Activated gamma-delta T cell treated with Interleukin-2 at 50 U/mL for 16 hours (primary cell): ENCODE results near the gene URB1.
"Not testable (repeated sequence)": the region's sequence is repeated elsewhere in the genome, so short reads cannot be mapped to it uniquely, and the experiment has no call there.

Experiments
- DNase-seq: peaks from one replicate; pipeline ENCODE4 v3.0.0-alpha.2; 2020

The URB1 gene

DNA sequence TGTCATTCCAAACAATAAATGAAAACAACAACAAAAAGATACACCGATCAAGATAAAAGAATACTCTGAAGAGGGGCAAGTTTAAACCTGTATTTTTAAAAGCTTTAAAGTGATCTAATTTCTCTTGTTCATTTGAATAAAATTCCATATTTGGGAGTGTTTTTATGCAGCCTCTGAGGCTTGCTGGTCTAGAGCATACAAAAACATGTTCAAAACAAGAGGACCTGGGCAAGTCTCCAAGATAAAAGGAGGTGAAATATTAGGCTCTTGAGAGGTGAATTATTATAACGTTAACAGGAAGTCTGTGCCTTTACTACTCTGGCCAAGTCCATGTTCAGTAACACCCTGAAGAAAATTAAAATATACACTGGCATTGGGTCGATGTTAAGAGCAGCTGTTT lies 20.1 kb downstream of the URB1 start:
- DNase-seq, result no peak

DNA sequence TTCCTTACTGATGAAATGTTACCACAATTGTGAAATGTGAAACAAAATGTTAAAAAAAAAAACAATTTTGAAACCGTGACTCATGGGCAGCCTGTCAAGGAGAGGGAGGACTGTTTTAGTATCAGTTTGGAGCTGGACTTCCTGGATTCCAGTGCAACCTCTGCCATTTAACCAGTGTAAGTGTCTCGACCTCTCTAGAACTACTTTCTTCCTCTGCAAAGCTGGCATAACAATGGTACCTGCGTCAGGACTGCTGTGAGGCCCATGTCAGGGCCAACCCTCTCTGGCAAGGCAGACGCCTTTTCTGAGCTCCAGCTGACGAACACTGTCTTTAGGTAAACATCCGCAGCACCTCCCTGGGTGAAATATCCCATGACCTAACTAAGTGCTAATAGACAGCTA lies 20.9 kb downstream of the URB1 start:
- DNase-seq, result no peak

DNA sequence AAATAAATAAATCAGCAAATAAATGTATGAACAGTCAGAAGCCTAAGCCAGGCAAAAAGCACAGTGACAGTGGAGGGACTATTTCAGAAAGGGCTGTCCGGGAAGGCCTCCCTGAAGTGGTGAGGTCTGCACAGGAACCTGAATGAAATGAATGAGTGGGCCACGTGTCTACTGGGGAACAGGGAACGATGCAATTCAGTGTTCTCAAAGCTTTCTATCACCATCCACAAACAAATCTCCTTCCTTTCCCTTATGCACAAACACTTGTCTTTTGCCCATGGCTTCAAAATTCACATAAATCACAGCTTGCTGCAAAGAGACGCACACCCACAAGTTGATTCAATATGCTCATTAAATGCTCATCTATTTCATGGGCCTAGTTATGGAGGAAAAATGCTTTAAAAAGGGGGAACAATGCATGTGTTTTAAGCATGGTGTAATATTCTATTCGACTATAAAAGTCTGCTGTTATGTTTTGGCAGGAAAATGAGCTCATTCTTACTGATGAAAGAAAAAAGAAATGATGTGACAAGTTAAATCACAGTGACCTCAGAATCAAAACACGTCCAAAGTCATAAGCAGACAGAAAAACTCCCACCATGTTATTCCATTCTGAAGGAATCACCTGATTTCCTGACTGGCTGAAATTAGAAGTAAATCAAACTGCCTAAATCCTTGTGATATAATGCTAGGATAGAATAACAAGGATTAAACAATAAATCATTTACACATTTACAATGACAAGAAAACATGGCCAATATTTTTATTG lies 21.6 kb downstream of the URB1 start:
- no peak for DNase-seq

DNA sequence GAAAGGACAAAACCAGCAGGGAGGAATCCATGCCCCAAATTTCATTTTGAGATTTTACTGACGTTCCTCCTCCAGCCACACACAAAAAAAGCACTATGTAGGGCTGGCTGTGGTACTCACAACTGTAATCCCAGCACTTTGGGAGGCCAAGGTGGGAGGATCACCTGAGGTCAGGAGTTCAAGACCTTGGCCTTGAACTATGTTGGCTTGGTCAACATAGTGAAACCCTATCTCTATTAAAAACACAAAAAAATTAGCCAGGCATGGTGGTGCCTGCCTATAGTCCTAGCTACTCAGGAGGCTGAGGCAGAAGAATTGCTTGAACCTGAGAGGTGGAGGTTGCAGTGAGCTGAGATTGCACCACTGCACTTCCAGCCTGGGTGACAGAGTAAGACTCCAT lies 23.9 kb downstream of the URB1 start:
- DNase-seq, result not testable (repeated sequence)

DNA sequence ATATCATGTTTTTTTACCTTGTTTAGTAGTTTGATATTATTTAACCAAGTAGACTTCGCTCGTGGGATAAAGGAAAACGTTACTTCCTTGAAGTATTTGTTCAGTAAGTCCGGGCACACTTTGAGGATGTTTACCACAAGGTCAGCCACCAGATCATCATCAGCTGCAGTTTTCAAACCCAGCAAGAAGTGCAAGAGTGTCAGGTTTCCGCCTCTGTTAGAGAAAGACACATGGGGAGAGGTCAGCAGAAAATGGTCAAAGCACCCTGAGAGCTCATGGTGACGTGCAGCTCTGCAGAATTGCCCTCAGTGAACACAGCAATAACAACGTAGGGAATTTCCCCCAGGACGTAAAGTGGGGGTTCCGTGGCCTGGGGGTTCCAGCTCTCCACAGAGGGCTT lies 24.4 kb downstream of the URB1 start:
- no peak for DNase-seq

DNA sequence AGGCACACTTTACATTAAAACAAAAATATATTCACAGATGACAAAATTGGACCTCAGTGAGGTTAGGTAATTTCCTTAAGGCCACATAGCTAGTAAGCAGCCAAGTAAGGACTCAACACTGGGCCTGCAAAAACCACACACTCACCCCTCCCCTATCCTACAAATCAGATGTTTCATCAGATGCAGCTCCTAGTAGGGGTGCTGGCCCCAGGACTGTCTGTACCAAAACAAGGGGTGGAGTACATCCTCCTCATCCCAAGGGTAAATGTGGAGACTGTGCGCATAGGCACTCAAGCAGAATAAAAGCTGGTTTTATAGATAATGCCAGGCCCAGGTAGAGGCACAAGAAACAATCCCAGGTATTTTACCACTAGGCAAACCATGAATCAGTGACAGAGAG lies 25.7 kb downstream of the URB1 start:
- no peak for DNase-seq

DNA sequence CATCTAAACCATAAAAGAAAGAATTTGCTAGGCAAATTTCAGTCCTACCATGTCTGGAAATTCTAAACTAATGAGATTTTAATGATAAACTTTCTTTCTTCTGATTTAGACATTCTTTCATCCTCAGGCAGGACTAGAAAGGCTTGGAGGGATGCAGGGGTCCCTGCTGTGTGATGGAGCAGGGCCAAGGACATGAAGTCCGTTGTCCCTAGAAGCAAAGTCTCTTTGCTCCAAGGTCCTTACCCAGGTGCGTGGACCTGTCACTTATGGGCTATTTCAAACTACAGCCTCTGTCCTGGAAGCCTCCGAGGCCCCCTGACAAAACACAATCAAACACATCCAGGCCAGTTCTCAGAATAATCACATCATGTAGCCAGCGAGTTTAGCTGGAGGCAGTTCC lies 26.6 kb downstream of the URB1 start:
- DNase-seq, result no peak

DNA sequence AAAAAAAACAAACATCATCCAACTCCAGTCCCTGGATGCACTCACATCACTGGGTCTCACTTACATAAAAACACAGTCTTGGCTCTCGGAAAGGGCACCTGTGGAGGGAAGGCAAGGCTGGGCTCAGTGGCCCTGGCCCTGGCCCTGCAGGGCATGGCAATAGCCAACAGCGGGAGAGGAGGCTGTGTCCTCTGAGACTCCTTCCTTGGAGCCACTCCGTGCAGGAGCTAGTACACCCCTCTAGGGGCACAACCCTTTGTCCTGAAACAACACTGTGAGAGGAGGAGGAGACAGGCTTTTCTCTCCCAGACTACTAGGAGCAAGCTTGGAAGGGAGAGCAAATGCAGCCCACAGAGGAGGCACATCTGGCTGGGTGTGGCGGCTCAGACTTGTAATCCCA lies 28.0 kb downstream of the URB1 start:
- DNase-seq, result no peak

DNA sequence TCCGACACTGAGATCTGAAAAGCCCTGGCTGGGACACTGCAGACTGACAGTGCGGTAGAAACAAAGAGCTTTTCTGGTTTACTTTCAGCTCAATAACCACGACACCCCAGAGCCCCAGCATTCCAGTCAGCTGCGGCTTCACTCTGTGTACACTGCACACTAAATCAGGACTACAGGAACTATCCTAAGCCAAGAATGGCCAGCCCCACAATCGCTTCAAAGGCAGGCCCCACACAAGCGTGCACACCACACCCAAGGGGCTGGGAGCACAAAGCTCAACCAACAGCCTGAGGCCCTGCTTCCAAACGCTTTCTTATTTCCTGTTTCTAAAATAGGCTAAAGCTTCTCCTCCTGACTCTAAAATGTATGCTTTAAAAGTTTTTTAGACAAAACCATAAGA lies 28.4 kb downstream of the URB1 start:
- no peak for DNase-seq

DNA sequence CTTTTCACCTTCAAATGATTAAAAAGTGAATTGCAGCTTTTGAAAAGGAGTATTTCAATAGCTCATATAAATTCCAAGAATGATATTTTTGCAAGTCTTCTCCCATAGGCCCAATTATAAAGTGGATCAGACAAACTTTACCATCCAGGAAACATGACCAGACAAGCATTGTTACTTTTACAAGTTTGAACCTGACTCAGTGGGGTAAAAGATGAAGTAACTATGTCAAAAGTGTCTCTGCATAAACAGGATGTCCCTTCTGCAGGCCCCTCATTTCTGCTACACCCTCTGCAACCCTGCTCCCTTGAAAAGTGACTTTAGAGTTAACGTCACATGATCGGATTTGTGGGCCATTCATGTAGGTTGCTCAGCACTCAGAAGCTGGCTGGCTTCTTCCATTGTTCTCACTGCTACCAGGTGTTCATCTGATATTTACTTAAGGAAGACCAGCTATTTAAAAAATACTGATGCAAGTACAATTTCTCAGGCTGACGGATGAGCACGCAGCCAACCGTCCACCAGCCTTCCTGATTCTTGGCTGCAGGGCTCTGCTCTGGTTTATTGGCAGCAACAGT lies 32.3 kb downstream of the URB1 start:
- DNase-seq, result no peak

DNA sequence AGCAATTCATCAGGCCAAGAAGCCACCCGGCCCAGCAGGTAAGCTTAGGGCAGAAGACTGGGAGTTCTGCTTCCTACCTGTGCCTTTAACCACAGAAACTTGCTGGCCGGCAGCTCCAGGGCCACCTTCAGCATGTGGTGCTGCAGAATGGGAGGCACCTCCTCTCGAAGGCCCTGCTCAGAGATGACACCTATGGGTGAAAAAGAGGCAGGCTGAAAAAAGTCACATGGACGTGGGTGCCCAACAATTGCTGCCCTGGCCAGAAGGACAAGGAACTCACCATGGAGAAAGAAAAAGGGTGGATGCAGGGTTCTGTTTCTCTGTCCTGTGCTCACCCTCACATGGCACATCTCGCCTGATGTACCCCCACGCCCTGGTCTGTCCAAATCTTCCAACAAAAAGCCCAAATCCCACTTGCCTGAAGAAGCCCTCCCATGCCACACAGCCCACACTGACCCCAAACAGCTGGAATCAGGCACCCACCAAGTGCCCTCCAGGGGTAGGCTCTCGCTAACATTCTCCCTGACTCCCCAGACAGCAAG lies 33.0 kb downstream of the URB1 start:
- DNase-seq, result no peak

DNA sequence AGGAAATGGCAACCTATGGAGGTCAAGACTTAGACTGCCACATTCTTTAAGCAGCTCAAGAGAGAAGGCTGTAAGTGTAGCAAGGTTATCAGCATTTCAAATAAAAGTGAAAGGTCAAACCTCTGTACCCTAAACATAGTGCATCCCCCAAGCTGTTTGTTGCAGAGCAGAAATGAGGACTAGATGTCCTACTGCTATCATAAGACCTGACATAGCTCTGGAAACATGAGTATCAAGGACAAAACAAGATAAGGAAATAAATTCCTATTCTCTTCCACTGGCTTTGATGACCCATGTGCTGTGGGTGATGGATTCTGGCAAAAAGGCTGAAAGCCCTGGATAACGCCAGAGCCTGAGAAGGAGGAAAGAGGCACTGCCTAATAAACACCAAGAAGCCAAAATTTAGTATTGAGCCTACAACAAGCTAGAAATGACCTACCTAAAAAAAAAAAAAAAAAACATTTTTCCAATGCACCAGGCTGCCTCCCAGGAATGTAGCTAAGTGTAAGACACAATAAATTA lies 35.9 kb downstream of the URB1 start:
- no peak for DNase-seq

DNA sequence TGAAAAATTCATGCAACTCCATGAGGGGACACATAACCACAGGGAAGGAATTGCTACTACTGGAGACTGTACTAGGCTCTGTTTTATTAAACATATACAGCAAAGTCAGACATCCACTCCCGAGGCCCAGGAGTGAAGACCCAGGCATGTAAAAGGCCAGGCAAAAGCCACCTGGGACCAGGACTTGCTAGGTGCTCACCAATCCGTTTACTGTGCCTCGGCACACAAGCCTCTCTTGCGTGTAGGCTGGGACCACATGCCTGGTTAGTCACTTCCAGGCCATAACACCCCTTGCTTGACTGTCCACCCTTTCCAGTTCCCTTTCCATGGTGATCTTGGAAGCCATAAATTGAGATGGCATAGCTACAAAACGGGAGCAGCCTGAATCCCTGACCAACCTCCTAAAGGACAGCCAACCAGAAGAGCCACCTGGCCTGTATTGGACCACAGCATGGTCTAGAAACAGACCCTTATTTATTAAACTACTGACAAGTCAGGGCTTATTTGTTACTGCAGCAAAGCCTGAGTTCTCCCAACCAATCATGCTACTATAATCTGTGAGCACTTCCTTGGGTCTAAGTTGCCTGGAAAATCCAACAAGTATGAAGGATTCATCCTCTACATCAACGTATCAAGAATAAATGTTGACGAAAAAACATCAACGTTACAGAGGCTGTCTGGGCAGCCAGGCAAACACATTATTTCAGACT lies 39.7 kb downstream of the URB1 start:
- no peak for DNase-seq

DNA sequence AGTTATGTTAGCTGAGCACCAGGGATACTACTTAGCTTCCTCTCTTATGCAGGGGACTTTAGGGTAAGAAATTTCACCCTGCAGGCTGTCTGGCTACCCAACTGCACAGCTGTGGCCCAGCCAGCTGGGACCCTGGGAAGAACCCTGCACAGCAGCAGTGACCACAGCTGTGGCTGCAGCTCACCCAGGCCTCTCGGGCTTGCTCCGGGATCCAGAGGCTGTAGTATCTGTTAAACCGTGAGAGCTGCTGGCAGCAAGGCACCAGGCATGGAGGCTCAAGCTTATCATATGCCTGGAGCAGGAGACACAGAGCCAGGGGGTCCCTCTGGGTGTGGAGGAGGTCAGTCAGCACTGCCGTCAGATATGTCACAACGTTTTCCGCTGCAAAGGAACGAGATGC lies 40.3 kb downstream of the URB1 start:
- DNase-seq, result no peak

DNA sequence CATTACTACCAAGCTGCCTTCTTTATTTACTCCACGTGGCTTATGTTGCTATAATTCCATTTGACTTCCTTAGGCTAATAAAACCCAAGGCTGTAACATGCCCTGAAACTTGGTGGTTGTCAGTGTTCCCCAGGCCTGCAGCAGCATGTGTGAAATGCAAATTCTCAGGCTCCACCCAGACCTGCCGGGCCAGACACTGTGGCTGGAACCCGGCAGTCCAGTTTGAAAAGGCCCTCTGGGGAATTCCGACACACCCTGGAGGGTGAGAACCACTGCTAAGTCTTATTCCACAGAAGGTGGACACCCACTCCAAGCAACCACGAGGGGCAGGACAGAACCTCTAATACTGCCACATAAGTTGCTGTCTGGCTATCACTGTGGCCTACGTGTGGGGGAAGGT lies 41.4 kb downstream of the URB1 start:
- DNase-seq, result no peak

DNA sequence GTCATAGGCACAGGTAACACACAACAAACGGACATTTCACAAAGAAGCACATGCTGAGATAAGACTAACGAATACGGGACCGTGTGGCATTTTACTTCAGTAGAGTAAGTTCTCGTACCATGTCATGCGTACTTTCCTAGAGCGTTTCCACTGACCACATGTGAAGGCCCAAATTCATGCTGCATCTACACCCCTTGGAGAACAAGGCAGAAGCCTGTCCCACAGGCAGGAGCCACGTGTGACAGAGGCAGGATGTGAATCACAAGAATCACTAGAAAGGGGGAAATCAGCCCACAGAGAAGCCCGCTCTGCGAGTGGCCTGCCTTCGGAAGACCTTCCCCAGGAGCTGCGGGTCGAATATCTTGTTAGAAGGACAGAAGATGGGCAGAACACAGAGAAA lies 41.8 kb downstream of the URB1 start:
- no peak for DNase-seq

DNA sequence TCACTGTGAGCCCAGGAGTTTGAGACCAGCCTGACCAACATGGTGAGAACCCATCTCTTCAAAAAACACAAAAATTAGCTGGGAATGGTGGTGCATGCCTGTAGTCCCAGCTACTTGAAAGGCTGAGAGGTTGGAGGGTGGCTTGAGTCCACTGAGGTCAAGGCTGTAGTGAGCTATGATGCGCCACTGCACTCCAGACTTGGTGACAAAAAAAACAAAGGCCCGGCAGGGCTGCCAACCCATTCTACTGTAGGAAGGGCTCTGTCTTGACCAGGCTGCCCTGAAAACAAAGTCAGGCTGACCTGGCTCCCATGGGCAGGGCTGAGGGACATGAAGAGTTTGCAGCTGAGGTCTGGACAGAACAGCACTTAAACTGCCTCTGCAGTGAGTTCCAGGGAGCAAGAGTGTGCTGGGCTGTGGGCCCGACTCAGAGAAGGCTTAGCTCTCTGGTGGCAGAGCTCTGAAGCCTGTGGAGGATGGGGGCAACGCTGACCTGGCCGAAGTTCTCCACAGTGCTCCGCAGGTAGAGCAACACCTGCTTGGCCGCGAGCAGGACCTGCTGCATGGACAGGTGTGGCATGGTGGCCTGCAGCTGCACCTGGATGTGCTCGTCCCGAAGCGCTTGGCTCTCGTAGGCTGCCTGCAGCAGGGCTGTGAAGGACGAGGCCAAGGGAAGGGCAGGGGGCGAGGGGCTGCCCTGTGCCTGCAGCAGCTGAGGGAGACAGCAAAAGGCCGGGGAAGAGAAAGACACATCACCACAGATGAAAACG lies 42.4 kb downstream of the URB1 start:
- DNase-seq, result no peak

DNA sequence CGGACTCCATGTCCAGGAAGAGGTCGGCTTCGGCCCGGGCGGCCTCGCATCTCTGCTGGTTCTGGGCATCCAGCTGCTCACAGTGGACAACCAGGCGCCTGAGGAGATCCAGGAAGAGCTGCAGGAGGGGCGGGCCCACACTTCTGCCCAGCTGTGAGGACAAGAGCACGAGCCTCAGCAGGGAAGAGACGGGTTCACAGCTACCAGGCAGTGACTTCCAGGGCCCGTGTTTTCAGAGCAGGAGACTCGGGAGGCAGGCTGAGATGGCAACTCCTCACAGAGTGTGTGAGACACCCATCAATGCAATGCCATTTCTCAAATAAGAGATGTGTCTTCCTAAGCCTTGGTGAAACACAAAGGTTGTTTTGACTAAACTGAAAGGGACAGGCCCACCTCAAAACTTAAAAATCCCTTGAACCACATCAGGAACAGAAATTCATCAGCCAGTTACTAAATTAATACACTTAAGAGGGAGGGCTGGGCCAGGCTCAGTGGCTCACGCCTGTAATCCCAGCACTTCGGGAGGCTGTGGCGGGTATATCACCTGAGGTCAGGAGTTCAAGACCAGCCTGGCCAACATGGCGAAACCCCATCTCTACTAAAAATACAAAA lies 43.4 kb downstream of the URB1 start:
- DNase-seq, result no peak

DNA sequence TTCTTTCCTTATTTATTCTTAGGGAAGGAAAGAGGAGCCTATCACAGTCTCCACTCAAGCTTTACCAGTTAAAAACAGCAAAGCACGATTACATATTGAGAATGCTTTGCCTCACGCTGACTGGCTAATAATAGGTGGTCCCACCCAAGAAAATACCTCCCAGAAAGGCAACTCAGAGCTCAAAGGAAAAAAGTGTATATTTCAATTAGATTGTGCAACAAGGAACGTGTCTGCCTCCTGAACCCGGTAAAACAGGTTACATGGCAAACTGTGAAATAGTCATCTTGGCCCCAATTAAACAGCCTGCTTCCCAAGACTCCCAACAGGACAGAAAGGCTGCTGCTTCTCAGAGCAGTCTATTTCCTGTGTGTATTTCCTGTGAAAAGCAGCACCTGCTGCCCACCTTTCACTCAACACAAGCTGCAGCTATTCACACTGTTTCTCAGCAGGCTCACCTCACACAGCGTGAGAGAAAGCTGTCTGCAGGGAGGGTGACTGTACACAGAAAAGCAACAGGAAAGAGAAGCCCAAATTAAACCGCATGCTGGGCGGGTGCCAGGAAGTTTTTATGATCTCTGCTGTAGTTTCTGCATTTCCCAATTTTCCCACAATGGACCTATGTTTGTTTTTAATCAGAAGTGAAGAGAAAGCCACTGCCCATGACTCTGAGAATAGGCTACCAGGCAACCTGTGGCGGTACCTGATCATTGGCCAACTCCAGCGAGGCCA lies 44.0 kb downstream of the URB1 start:
- no peak for DNase-seq

DNA sequence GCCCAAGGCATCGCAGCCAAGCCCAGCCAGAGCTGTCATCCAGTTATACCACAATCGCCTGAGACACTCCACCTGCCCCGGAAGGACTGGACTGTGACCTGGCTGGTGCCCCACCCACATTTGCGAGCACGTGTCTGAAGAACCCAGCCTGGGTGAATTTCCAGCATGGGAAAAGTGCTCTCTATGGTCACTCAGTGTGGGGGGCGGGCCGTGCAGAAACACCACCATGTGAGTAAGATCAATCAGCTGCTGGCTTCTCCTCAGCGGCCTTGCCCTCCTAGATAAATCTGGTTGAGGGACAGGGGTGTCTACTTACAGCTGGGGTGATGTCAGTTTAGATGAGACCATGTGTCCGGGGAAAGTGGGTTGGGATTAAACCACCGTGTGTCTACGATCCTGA lies 44.8 kb downstream of the URB1 start:
- DNase-seq, result no peak

DNA sequence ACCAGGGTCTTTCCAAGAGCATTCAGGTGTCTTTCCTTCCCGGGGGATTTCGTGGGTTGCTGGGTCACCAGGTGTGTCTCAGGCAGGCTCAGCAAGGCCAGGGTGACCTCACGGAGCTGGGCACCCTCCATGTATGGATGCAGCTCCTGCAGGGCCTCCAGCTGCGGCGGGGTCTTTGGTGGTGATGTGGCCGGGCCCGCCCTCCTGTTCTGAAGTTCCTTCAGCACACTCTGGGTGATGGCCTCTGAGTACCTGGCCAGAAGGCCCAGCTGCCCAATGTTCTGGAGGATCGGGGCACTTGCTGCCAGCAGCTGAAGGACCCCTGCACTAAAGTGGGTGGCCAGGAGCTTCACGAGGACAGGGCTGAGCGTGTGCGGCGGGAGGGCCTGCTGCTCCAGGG lies 45.5 kb downstream of the URB1 start:
- no peak for DNase-seq

DNA sequence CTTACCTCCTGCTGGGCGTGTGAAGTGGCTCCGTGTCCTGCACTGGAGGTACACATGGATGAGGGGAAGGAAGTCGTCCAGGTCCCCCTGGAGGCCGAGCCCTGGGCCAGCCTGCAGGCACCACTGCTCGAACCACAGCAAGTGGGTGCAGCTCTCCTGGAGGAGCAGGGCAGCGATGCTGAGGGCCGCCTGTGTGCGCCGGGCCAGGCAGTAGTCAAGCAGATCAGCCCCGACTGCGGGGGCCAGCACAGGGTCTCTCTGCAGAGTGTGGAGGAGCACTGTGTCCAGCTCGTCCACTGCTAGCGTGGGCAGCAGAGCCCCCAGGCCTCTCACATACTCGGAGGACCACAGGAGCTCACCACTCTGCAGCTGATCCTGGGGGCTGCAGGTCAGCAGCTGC lies 45.9 kb downstream of the URB1 start:
- DNase-seq, result no peak
